HFF-Myc (cell line): ENCODE results near the gene SPRR3.

Experiments used
- DNase-seq: peaks from one replicate; pipeline ENCODE4 v3.0.0-alpha.2; 2011; ENCODE audit warnings: low read depth; ENCODE audit errors: extremely low read depth
- H3K4me3 ChIP-seq: replicated peaks from 2 replicates; pipeline ENCODE4 v1.5.1; 2011; ENCODE audit warnings: low read depth, mild to moderate bottlenecking, control low read depth, low read length
- TF ChIP-seq, protein P1 (sequence below): IDR thresholded peaks from 2 replicates; pipeline ENCODE4 v1.5.1; 2012; ENCODE audit warnings: mild to moderate bottlenecking, low read depth, low read length, control low read depth; ENCODE audit errors: missing control alignments

Gene SPRR3

DNA sequence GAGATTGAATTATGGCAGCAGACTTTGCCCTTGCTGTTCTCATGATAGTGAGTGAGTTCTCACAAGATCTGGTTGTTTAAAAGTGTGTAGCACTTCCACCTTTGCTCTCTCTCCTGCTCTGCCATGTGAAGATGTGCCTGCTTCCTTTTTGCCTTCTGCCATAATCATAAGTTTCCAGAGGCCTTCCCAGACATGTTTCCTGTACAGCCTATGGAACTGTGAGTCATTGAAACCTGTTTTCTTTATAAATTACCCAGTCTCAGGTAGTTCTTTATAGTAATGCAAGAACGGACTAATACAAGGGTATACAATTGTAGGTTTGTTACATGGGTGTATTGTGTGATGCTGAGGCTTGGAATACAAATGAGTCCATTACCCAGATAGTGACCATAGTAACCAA lies 33.7 kb downstream of the SPRR3 start:
- TF ChIP-seq, protein P1, sequence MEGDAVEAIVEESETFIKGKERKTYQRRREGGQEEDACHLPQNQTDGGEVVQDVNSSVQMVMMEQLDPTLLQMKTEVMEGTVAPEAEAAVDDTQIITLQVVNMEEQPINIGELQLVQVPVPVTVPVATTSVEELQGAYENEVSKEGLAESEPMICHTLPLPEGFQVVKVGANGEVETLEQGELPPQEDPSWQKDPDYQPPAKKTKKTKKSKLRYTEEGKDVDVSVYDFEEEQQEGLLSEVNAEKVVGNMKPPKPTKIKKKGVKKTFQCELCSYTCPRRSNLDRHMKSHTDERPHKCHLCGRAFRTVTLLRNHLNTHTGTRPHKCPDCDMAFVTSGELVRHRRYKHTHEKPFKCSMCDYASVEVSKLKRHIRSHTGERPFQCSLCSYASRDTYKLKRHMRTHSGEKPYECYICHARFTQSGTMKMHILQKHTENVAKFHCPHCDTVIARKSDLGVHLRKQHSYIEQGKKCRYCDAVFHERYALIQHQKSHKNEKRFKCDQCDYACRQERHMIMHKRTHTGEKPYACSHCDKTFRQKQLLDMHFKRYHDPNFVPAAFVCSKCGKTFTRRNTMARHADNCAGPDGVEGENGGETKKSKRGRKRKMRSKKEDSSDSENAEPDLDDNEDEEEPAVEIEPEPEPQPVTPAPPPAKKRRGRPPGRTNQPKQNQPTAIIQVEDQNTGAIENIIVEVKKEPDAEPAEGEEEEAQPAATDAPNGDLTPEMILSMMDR: no peak
- DNase-seq: no peak
- no peak overlapping the region for H3K4me3 ChIP-seq

DNA sequence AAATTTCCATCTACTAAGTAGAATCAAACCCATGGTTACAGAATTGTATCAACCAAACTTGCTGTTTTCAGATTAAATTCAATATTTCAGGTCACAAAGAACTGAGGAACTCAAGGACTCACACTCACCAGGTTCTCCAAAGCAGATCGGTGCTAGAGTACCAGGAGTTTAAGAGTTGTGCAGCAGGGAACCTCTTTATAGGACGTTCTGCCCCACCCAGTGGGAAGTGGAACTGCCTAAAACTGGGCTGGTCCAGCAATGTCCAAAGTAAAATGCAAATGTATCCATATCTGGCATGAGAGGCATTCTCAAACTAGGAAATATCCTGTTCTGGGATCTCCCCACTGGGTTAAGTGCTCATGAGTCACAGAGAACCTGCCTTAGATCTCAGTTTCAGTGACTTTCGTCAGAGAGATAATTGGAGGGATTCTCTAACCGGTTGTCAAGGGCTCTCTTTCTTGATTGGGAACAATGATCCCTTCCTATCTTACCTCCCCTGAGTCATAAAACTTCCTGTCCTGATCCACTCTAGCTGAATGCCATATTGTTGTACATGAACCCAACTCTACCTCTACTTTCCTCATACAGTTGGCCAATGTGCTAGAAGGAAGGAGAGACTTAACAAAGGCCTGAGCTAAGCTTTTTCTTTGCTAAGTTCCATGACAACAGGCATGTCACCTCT lies 39.5 kb downstream of the SPRR3 start, which contains the start of gene SPRR2D:
TSS of gene SPRR2D (minus strand) at position 171 of the 682 bp plus-strand sequence. CDS start 774 bp downstream, outside the sequence.
- TF ChIP-seq, protein P1: no peak
- DNase-seq: no peak
- H3K4me3 ChIP-seq: no peak within 1 kb of the TSS

DNA sequence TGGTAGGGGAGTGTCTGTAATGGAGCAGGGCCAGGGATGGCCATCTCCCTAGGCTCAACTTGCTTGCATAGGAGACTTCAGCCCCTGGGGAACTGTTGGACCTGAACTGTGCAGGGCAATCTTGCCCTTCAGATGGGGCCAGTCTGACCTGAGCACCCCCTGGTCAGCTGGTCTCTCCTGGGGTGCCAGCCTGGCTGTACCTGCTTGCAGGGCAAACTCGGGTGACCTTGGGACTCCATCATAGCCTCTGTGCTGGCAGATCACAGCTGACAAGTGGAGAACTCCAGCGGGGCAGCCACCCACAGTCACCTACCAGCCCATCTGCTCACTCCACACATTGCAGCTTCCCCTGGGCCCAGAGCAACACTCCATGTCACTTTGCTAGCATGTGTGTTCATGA lies 47.7 kb downstream of the SPRR3 start:
- no peak overlapping the region for H3K4me3 ChIP-seq
- TF ChIP-seq, protein P1: no peak
- no peak for DNase-seq
